Adrenal gland (tissue), 5 donors: Measurements from ENCODE around the gene ITGB3.

ENCODE experiments used
- POLR2A ChIP-seq, 2 donors: fragments of 450-650 bp; IDR thresholded peaks; one replicate each; pipeline ENCODE4 v1.6.1; 2017; ENCODE audit warnings: antibody characterized with exemption in 2 of 2, mild to moderate bottlenecking in 2 of 2, moderate library complexity in 1 of 2
- TF ChIP-seq, protein P1 (sequence below), 6 experiments: fragments of 450-650 bp in 4 of 6; fragments of 200-600 bp in 2 of 6; sonication (generic) in 1 of 6; IDR thresholded peaks; 1 replicate in 5 of 6; 2 replicates in 1 of 6; pipeline versions ENCODE4 v1.5.1 to v1.8.0; 2016 to 2021; ENCODE audit warnings: antibody characterized with exemption in 6 of 6, mild to moderate bottlenecking in 2 of 6, moderate library complexity in 1 of 6
- donor health status: DM: no; HTN: no; CAD: no.

DNA sequence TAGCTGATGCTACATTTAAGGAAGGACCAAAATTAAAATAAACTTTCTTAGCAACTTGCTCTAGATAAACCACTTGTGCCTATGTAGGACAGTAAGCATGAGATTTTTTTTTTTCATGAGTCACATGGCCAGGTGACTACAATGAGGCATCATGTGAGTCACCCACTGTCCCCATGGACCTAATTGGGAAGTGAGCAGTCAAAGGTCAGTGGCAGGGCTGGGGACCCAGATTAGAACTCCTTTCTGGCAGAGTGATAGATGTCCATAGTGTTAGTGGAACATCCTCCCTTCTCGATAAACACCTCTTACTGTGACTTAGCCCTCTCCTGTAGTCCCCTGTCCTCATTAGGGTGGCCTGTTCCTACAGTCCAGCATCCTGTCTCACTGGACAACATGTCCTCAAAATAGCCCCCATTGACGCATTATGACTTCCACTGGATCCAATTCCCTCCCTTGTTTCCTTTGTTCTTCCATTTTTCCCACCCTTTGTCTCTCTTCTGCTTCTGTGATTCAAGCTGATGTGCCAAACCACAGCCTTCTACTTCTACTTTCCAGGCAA is 12.4 kb downstream of the ITGB3 start:
- TF ChIP-seq, protein P1, sequence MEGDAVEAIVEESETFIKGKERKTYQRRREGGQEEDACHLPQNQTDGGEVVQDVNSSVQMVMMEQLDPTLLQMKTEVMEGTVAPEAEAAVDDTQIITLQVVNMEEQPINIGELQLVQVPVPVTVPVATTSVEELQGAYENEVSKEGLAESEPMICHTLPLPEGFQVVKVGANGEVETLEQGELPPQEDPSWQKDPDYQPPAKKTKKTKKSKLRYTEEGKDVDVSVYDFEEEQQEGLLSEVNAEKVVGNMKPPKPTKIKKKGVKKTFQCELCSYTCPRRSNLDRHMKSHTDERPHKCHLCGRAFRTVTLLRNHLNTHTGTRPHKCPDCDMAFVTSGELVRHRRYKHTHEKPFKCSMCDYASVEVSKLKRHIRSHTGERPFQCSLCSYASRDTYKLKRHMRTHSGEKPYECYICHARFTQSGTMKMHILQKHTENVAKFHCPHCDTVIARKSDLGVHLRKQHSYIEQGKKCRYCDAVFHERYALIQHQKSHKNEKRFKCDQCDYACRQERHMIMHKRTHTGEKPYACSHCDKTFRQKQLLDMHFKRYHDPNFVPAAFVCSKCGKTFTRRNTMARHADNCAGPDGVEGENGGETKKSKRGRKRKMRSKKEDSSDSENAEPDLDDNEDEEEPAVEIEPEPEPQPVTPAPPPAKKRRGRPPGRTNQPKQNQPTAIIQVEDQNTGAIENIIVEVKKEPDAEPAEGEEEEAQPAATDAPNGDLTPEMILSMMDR (IDR thresholded peaks at IDR 0.05): no peak
- no peak for TF ChIP-seq POLR2A (IDR thresholded peaks at IDR 0.05)
